Stimulated activated CD8-positive, alpha-beta memory T cell treated with anti-CD3 and anti-CD28 coated beads, Interleukin-7, amount 100 ng/mL, for 4 hours (primary cell): ENCODE measurements around the gene RBM19.

ENCODE experiments used
- DNase-seq, 2 donors: peaks; one replicate each; pipeline ENCODE4 v3.0.0-alpha.2; 2020; ENCODE audit warnings: low read depth in 2 of 2

Gene RBM19

GRCh38 chr12:113882690-113883089, 83.4 kb downstream of the RBM19 start:
- DNase-seq = no peak

GRCh38 chr12:113880988-113881962, 84.8 kb downstream of the RBM19 start:
- DNase-seq = no peak

- DNase-seq = no peak
Observed at GRCh38 chr12:113880326-113880725, 85.8 kb downstream of the RBM19 start.

GRCh38 chr12:113879658-113880057, 86.5 kb downstream of the RBM19 start:
- DNase-seq = no peak

- no peak for DNase-seq
Observed at GRCh38 chr12:113877607-113878006, 88.5 kb downstream of the RBM19 start.

GRCh38 chr12:113876160-113876559, 90.0 kb downstream of the RBM19 start:
- no peak for DNase-seq

- DNase-seq = no peak
Observed at GRCh38 chr12:113875691-113876090, 90.4 kb downstream of the RBM19 start.

GRCh38 chr12:113874999-113875561, 91.0 kb downstream of the RBM19 start:
- DNase-seq = no peak

GRCh38 chr12:113874326-113874725, 91.8 kb downstream of the RBM19 start:
- no peak for DNase-seq

GRCh38 chr12:113873740-113874139, 92.4 kb downstream of the RBM19 start:
- no peak for DNase-seq

GRCh38 chr12:113870890-113871289, 95.2 kb downstream of the RBM19 start:
- no peak for DNase-seq

- no peak for DNase-seq
Observed at GRCh38 chr12:113870035-113870434, 96.1 kb downstream of the RBM19 start.

GRCh38 chr12:113868365-113868764, 97.8 kb downstream of the RBM19 start:
- DNase-seq = no peak

GRCh38 chr12:113867258-113867657, 98.9 kb downstream of the RBM19 start:
- DNase-seq = no peak

GRCh38 chr12:113866496-113866895, 99.6 kb downstream of the RBM19 start:
- no peak for DNase-seq

- DNase-seq = no peak
Observed at GRCh38 chr12:113863455-113863845, 102.7 kb downstream of the RBM19 start.

- peak in 1 of 2 donors; percentile 6 for DNase-seq
Observed at GRCh38 chr12:113862590-113863454, 103.3 kb downstream of the RBM19 start.

- DNase-seq = no peak
Observed at GRCh38 chr12:113861708-113862312, 104.3 kb downstream of the RBM19 start.

- no peak for DNase-seq
Observed at GRCh38 chr12:113860950-113861349, 105.2 kb downstream of the RBM19 start.

- DNase-seq = no peak
Observed at GRCh38 chr12:113860059-113860820, 105.9 kb downstream of the RBM19 start.

GRCh38 chr12:113858841-113859386, 107.2 kb downstream of the RBM19 start:
- DNase-seq = no peak
